ENCODE measurements around the gene SRRM4.

SRRM4 gene

GRCh38 chr12:119169150-119169549 is 187.8 kb downstream of the SRRM4 start:
- DNase-seq (ENCODE audit: low read depth) = no peak

GRCh38 chr12:119171291-119171690 is 189.9 kb downstream of the SRRM4 start:
- no peak for DNase-seq (ENCODE audit: low read depth)

GRCh38 chr12:119171691-119172425 is 190.5 kb downstream of the SRRM4 start:
- DNase-seq (ENCODE audit: low read depth) = no peak

GRCh38 chr12:119175081-119175480 is 193.7 kb downstream of the SRRM4 start:
- DNase-seq (ENCODE audit: low read depth) = no peak

- DNase-seq (ENCODE audit: low read depth) = no peak
Measured at GRCh38 chr12:119176267-119177055, 195.1 kb downstream of the SRRM4 start.

- no peak for DNase-seq (ENCODE audit: low read depth)
Measured at GRCh38 chr12:119177056-119177325, 195.7 kb downstream of the SRRM4 start.

GRCh38 chr12:119177724-119178380 is 196.5 kb downstream of the SRRM4 start:
- DNase-seq (ENCODE audit: low read depth) = no peak

GRCh38 chr12:119178544-119179334 is 197.4 kb downstream of the SRRM4 start, which contains the start of gene HSPB8:
TSS of gene HSPB8 (plus strand) at chr12:119178931. CDS start at chr12:119179313, 382 bp downstream.
- DNase-seq (ENCODE audit: low read depth) = no peak

- no peak for DNase-seq (ENCODE audit: low read depth)
Measured at GRCh38 chr12:119179335-119180021, 198.1 kb downstream of the SRRM4 start.

- DNase-seq (ENCODE audit: low read depth) = no peak
Measured at GRCh38 chr12:119180380-119181040, 199.2 kb downstream of the SRRM4 start.

- no peak for DNase-seq (ENCODE audit: low read depth)
Measured at GRCh38 chr12:119181202-119181601, 199.9 kb downstream of the SRRM4 start.

- no peak for DNase-seq (ENCODE audit: low read depth)
Measured at GRCh38 chr12:119181944-119182343, 200.6 kb downstream of the SRRM4 start.

GRCh38 chr12:119182701-119183493 is 201.6 kb downstream of the SRRM4 start:
- DNase-seq (ENCODE audit: low read depth) = no peak

- DNase-seq (ENCODE audit: low read depth) = no peak
Measured at GRCh38 chr12:119183942-119184695, 202.8 kb downstream of the SRRM4 start.

- no peak for DNase-seq (ENCODE audit: low read depth)
Measured at GRCh38 chr12:119195256-119195655, 213.9 kb downstream of the SRRM4 start.

GRCh38 chr12:119198440-119198839 is 217.1 kb downstream of the SRRM4 start:
- DNase-seq (ENCODE audit: low read depth) = no peak

- DNase-seq (ENCODE audit: low read depth) = no peak
Measured at GRCh38 chr12:119200601-119201000, 219.3 kb downstream of the SRRM4 start.

GRCh38 chr12:119201789-119202543 is 220.6 kb downstream of the SRRM4 start:
- DNase-seq (ENCODE audit: low read depth) = no peak

- no peak for DNase-seq (ENCODE audit: low read depth)
Measured at GRCh38 chr12:119202544-119202943, 221.2 kb downstream of the SRRM4 start.

Measured in activated T-helper 1 cell treated with Interleukin-2 at 50 U/mL for 16 hours (primary cell).